Measurements from ENCODE around the gene SLC9A5. TPM values are rescaled to one million over a fixed set of nuclear protein-coding genes. Genes with fewer than 3 reads are reported as not detected.
A peak's percentile ranks its signal among the peaks of the same experiment; 100 is the strongest.

SLC9A5 gene
- total RNA-seq, 2 donors from 2014 or later = 7.6 to 7.9 TPM

DNA sequence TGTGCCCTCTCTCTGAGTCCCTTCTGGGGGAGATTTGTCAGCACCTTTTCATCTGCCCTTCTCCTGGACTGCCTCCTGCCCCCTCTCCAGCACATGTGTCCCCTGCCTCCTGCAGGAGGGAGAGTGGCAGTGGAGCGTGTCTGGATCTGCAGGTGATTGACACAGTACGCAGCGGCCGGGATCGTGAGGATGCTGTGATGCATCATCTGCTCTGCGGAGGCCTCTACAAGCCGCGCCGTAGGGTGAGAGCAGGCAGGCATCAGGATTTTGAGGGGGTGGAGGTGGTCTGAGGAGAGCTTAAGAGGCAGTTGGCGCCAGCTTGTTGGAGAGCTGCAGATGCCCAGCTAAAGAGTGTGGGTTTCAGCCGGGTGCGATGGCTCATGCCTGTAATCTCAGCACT, 10.9 kb downstream of the SLC9A5 start:
- Mint-ChIP-seq H3K4me1 (ENCODE audit: low read depth) (no peaks in the 10 kb centered on the region), H3K27me3 (ENCODE audit: low read depth) (peaks cover 21% of the 10 kb centered on the region), H3K4me3 (no peak overlapping the region), H3K36me3 (ENCODE audit: insufficient read depth in 2 of 2) (peaks cover 0 to 2% of the 10 kb centered on the region in 2 donors), H3K27ac (no peak overlapping the region), H3K9me3 (no peaks in the 10 kb centered on the region)
- ATAC-seq (replicated peaks in 1 of 2) = no peak
- DNase-seq = no peak

DNA sequence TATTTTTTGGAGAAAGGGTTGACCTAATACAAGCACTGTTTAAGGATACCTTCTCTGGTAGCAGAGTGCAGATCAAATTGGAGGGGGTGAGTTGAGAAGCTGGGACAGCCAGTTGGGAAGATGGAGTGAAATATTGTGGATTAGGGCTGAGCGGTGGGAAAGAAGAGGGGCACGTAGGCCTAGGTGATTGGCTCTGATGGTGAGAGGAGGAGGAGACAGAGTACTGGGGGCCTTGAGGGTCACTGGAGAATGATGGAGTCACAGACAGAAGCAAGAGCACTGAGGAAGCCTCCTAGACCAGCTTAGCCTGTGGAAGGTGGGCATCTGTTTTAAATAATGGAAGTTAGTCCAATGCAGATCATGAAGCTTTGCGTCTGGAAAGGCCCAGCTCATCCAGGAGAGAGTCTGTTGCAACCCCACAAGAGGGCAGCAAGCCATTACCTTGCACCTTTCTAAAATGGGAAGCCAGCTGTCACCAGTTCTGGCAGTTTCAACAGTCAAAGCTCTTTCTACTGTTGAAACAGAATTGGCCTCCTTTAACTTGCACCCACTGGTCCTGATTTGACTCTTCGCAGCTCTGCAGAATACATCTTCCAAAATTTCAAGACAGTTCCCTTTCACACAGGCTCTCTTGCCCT, 11.8 kb downstream of the SLC9A5 start:
- peak; percentile 40 to 45 for DNase-seq
- ATAC-seq (replicated peaks in 1 of 2) = peak; percentile 75 to 78

DNA sequence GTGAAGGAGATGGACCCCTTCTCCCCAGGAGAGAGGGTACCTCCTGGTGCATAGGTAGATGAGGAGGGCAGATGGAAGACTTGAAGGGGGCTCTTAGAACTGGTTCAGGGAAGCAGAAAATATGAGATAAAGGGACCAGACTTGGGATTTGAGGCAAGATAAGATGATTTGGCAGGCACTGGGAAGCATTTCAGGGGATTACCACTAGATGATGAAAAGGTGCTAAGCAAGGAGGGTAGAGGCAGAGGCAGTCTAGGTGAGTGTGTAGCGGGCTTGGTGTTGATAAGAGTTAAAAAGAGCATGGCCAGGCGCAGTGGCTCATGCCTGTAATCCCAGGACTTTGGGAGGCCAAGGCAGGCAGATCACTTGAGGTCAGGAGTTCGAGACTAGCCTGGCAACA, 14.4 kb downstream of the SLC9A5 start:
- Mint-ChIP-seq H3K9me3 (no peaks in the 10 kb centered on the region), H3K27ac (no peak overlapping the region), H3K4me1 (ENCODE audit: low read depth) (no peaks in the 10 kb centered on the region), H3K4me3 (no peak overlapping the region), H3K27me3 (ENCODE audit: low read depth) (peaks cover 21% of the 10 kb centered on the region), H3K36me3 (ENCODE audit: insufficient read depth in 2 of 2) (no peaks in the 10 kb centered on the region)
- DNase-seq (no peak), ATAC-seq (replicated peaks in 1 of 2) (no peak)

More for the DNA sequence above, 11.8 kb downstream of the SLC9A5 start:
- Mint-ChIP-seq H3K4me3 (no peak overlapping the region), H3K27me3 (ENCODE audit: low read depth) (peaks cover 21% of the 10 kb centered on the region), H3K36me3 (ENCODE audit: insufficient read depth in 2 of 2) (peaks cover 0 to 2% of the 10 kb centered on the region in 2 donors), H3K9me3 (no peaks in the 10 kb centered on the region), H3K4me1 (ENCODE audit: low read depth) (no peaks in the 10 kb centered on the region), H3K27ac (no peak overlapping the region)

DNA sequence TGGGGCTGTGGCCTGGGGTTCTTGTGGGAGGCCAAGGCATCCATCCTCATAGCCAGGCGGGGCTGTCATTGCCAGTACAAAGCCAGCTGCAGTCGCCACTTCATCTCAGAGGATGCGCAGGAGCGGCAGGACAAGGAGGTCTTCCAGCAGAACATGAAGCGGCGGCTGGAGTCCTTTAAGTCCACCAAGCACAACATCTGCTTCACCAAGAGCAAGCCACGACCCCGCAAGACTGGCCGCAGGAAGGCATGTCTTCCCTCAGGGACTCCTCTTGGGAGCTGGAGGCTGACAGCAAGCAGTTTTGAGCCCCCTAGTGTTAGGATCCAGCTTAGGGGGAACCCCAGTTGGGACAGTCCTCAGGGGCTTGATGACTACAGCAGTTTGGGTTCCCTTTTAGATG, 15.5 kb downstream of the SLC9A5 start:
- H3K36me3 Mint-ChIP-seq (ENCODE audit: insufficient read depth in 2 of 2) = no peaks in the 10 kb centered on the region
- H3K27ac Mint-ChIP-seq = no peak overlapping the region
- no peaks in the 10 kb centered on the region for H3K9me3 Mint-ChIP-seq
- no peak overlapping the region for H3K4me3 Mint-ChIP-seq
- no peak for DNase-seq
- no peak for ATAC-seq (replicated peaks in 1 of 2)
- H3K27me3 Mint-ChIP-seq (ENCODE audit: low read depth) = peaks cover 21% of the 10 kb centered on the region
- no peaks in the 10 kb centered on the region for H3K4me1 Mint-ChIP-seq (ENCODE audit: low read depth)

DNA sequence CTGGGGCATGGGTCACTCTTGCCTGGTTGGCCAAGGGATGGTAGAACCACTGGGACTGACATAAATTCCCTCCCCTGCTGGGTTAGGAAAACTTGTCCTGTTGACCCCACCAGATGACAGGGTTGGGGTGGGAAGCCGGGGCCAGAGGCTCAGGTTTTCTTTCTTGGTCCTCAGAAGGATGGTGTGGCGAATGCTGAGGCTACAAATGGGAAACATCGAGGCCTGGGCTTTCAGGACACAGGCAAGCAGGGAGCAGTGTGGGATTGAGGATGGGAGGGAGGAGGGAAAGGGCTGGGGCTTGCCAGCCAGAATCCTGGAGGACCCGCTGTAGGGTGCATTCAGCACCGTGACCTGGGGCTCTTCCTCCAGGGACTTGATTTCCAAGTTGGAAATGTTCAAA, 16.1 kb downstream of the SLC9A5 start:
- H3K27ac Mint-ChIP-seq = no peak overlapping the region
- H3K27me3 Mint-ChIP-seq (ENCODE audit: low read depth) = peaks cover 21% of the 10 kb centered on the region
- no peak overlapping the region for H3K4me3 Mint-ChIP-seq
- no peaks in the 10 kb centered on the region for H3K9me3 Mint-ChIP-seq
- DNase-seq (no peak), ATAC-seq (replicated peaks in 1 of 2) (no peak)
- H3K36me3 Mint-ChIP-seq (ENCODE audit: insufficient read depth in 2 of 2) = no peaks in the 10 kb centered on the region
- H3K4me1 Mint-ChIP-seq (ENCODE audit: low read depth) = no peaks in the 10 kb centered on the region

DNA sequence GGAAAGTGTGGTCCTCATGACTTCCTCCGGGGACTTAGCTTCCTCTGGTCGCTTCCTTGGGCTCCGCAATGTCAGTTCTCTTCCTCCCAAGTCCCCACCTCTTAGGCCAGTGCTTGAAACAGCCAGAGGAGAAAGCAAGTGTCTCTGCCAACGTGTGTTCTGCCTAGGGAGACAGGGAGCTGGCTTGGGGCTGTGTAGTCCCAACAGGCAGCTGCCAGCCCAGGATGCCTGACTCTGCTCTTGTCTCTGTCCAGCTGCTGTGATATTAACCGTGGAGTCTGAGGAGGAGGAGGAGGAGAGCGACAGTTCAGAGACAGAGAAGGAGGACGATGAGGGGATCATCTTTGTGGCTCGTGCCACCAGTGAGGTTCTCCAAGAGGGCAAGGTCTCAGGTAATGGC, 17.1 kb downstream of the SLC9A5 start:
- DNase-seq = no peak
- no peak overlapping the region for H3K4me3 Mint-ChIP-seq
- H3K27me3 Mint-ChIP-seq (ENCODE audit: low read depth) = peaks cover 21% of the 10 kb centered on the region
- H3K27ac Mint-ChIP-seq = no peak overlapping the region
- no peak for ATAC-seq (replicated peaks in 1 of 2)
- no peaks in the 10 kb centered on the region for H3K9me3 Mint-ChIP-seq
- H3K4me1 Mint-ChIP-seq (ENCODE audit: low read depth) = no peaks in the 10 kb centered on the region
- H3K36me3 Mint-ChIP-seq (ENCODE audit: insufficient read depth in 2 of 2) = no peaks in the 10 kb centered on the region

DNA sequence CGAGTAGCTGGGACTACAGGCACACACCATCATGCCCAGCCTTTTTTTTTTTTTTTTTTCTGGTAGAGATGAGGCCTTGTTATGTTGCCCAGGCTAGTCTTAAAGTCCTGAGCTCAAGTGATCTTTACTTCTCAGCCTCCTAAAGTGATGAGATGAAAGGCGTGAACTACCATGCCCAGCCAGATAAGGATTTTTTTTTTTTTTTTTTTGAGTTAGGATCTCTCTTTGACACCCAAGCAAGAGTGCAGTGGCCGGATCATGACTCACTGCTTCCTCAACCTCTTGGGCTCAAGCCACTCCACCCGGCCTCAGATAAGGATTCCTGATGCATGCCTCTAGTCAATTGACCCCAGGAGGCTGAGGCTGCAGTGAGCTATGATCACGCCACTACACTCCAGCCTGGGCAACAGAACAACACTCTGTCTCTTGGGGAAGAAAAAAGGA, 19.4 kb downstream of the SLC9A5 start:
- DNase-seq = no peak
- H3K9me3 Mint-ChIP-seq = no peaks in the 10 kb centered on the region
- no peaks in the 10 kb centered on the region for H3K36me3 Mint-ChIP-seq (ENCODE audit: insufficient read depth in 2 of 2)
- H3K27me3 Mint-ChIP-seq (ENCODE audit: low read depth) = peaks cover 3% of the 10 kb centered on the region
- H3K4me3 Mint-ChIP-seq = no peak overlapping the region
- no peaks in the 10 kb centered on the region for H3K4me1 Mint-ChIP-seq (ENCODE audit: low read depth)
- H3K27ac Mint-ChIP-seq = no peak overlapping the region
- ATAC-seq (replicated peaks in 1 of 2) = no peak

DNA sequence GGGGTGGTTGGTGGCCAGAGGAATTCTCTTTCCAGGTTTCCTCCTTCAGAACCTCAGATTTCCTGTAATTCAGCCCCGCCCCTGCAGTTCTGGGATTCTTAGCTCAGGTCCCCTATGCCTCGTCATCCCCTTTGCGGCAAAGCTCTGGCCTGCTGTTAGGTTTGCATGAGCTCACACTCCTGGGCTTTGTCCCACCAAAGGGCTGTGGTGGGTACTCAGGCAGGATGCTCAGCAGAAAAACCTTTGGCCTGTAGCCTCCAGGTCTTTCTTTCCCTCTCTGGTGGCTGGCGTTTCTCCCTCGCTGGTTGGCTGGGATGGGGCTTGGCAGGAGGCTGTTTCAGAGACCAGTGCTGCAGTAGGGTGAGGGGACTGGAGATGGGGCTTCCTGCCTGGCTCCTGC, 21.0 kb downstream of the SLC9A5 start:
- DNase-seq (no peak), ATAC-seq (replicated peaks in 1 of 2) (no peak)
- H3K27ac Mint-ChIP-seq = no peak overlapping the region
- H3K4me3 Mint-ChIP-seq = no peak overlapping the region
- H3K36me3 Mint-ChIP-seq (ENCODE audit: insufficient read depth in 2 of 2) = no peaks in the 10 kb centered on the region
- no peaks in the 10 kb centered on the region for H3K27me3 Mint-ChIP-seq (ENCODE audit: low read depth)
- no peaks in the 10 kb centered on the region for H3K9me3 Mint-ChIP-seq
- no peaks in the 10 kb centered on the region for H3K4me1 Mint-ChIP-seq (ENCODE audit: low read depth)

DNA sequence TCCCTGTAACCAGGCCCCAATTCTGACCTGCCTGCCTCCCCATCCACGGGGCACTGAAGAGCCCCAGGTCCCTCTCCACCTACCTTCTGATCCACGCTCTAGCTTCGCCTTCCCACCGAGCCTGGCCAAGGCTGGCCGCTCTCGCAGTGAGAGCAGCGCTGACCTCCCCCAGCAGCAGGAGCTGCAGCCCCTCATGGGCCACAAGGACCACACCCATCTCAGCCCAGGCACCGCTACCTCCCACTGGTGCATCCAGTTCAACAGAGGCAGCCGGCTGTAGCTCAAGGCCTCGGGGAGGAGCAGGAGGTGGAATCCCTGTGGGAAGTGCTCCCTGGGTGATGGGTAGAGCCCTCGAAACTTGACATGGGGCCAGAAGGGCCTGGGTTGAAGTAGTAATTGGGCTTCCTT, 22.2 kb downstream of the SLC9A5 start:
- no peaks in the 10 kb centered on the region for H3K27me3 Mint-ChIP-seq (ENCODE audit: low read depth)
- H3K4me1 Mint-ChIP-seq (ENCODE audit: low read depth) = peaks cover 5% of the 10 kb centered on the region
- ATAC-seq (replicated peaks in 1 of 2) (no peak), DNase-seq (no peak)
- no peaks in the 10 kb centered on the region for H3K9me3 Mint-ChIP-seq
- H3K27ac Mint-ChIP-seq = no peak overlapping the region
- no peaks in the 10 kb centered on the region for H3K36me3 Mint-ChIP-seq (ENCODE audit: insufficient read depth in 2 of 2)
- no peak overlapping the region for H3K4me3 Mint-ChIP-seq

DNA sequence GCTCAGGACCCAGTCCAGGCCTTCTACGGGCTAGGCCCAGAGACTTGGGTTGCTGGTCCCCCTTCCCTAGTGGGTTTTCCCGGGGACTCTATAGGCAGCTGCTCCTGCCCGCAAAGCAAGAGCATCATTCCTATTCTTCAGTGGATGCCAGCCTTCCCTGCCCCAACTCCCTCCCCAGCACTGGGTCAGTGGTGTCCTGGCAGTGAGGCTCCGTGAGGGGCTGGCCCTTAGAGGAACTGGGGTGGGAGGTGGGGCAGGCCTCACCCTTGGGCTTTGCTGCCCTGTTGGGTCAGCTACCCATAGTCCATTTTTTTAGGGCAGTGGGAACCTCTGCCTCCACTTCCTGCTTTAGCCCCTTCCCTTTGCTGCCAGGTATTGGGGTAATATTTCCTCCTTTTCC, 22.7 kb downstream of the SLC9A5 start:
- DNase-seq = no peak
- Mint-ChIP-seq H3K27ac (peak overlapping the region; percentile 24), H3K27me3 (ENCODE audit: low read depth) (no peaks in the 10 kb centered on the region), H3K4me1 (ENCODE audit: low read depth) (peaks cover 5% of the 10 kb centered on the region), H3K4me3 (no peak overlapping the region), H3K36me3 (ENCODE audit: insufficient read depth in 2 of 2) (peaks cover 0 to 2% of the 10 kb centered on the region in 2 donors), H3K9me3 (no peaks in the 10 kb centered on the region)
- ATAC-seq (replicated peaks in 1 of 2) = no peak

DNA sequence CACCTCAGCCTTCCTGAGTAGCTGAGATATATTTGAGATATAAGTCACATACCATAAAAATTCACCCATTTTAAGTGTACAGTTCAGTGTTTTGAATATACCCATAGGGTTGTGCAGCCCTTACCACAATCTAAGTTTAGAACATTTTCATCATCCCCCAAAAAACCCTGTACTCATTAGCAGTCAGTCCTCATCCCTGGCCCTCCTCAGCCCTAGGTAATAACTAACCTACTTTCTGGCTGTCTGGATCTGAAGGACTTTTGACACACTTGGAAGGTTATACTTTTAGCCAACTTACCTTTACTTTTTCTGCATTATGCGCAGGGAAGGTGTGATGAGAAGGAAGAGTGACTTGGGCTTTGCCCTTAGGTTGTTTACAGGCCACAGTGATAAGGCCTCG, 26.5 kb downstream of the SLC9A5 start:
- H3K27ac Mint-ChIP-seq = peak overlapping the region; percentile 35
- H3K36me3 Mint-ChIP-seq (ENCODE audit: insufficient read depth in 2 of 2) = peaks cover 0 to 5% of the 10 kb centered on the region in 2 donors
- H3K4me1 Mint-ChIP-seq (ENCODE audit: low read depth) = peaks cover 17% of the 10 kb centered on the region
- H3K4me3 Mint-ChIP-seq = no peak overlapping the region
- H3K27me3 Mint-ChIP-seq (ENCODE audit: low read depth) = no peaks in the 10 kb centered on the region
- no peaks in the 10 kb centered on the region for H3K9me3 Mint-ChIP-seq
- no peak for DNase-seq
- ATAC-seq (replicated peaks in 1 of 2) = no peak

DNA sequence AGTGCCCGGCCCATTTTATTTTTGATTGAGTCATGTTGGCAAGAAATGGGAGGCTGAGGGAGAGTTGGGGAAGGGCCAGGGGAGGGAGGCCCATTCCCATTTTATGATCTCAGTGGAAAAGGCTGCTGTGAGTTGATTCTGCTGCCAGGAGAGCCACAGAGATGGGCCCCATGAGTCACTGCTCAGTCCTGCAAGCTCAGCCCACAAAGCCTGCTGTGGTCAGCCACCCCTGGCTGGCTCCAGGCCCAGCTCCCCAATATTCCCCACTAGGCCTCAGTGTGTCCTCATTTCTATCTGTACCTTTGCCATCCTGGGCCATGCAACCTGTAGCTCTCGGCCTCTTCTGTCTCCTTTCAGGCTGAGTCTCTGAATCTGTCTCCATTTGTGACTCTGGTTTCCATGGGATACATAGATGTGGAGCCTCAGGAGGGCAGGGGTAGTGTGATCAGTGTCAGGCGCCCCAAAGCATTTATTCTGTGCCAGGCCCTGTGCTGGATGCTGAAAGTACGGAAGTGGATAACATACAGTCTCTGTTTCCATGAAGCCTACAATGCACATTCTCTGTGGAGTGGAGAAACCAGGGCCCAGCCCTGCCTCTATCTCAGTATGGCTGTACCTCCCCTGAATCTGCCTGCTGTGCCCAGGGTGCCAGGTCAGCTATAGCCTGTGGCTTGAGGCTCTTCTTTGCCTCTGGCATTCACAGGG, 28.7 kb downstream of the SLC9A5 start:
- Mint-ChIP-seq H3K27ac (peak overlapping the region; percentile 47), H3K4me1 (ENCODE audit: low read depth) (peaks cover 17% of the 10 kb centered on the region), H3K27me3 (ENCODE audit: low read depth) (no peaks in the 10 kb centered on the region), H3K4me3 (peak overlapping the region; percentile 72 to 90), H3K9me3 (no peaks in the 10 kb centered on the region), H3K36me3 (ENCODE audit: insufficient read depth in 2 of 2) (peaks cover 0 to 5% of the 10 kb centered on the region in 2 donors)
- peak in 1 of 2 donors; percentile 31 for ATAC-seq (replicated peaks in 1 of 2)
- DNase-seq = peak; percentile 43 to 49

DNA sequence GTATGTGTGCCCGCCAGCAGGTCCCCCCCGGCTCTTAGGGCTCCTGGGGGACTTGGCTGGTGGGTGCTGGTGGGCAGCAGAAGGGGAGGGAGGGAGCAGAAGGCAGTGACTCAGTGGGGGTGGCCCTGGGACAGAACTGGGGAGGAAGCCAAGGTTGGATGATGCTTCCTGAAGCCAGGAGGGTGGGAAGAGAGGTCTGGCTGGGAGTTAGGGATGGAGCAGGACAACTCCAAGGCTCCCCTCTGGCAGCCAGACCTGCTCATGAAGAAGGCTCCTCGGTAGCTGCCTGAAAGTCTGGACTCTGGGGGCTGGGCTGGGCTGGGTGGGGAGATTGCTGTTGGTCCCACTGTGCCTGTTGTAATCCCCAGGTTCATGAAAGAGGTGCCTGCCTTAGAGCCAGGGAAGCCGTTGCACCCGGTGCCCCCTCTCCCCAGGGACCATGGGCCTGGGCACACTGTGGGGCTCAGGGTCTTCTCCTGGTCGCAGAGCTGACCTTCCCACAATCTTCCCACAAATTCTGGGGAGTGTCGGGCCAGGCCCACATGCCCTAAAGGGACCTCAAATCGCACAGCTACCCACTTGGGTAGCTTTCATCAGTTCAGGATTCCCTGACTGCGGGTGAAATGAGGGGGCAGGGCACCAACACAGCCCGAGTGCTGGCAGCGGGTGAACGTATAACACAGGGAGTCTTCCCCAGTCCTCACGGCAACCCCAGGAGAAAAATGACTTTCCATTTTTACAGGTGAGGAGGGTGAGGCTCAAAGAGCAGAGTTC, 29.4 kb downstream of the SLC9A5 start:
- no peak for DNase-seq
- Mint-ChIP-seq H3K27me3 (ENCODE audit: low read depth) (no peaks in the 10 kb centered on the region), H3K9me3 (no peaks in the 10 kb centered on the region), H3K36me3 (ENCODE audit: insufficient read depth in 2 of 2) (peaks cover 0 to 11% of the 10 kb centered on the region in 2 donors), H3K4me1 (ENCODE audit: low read depth) (peaks cover 17% of the 10 kb centered on the region), H3K4me3 (peak overlapping the region; percentile 90 to 91), H3K27ac (peak overlapping the region; percentile 47)
- no peak for ATAC-seq (replicated peaks in 1 of 2)

Data from activated T-cell treated with anti-CD3 and anti-CD28 coated beads, Interleukin-2, amount 50 U/mL, for 72 hours (primary cell).